K562 (cell line): ENCODE measurements around the gene OR2V1. TPM values are rescaled to one million over a fixed set of nuclear protein-coding genes. Genes with fewer than 3 reads are reported as not detected.

Experiments used
- AFF1 ChIP-seq, 2 experiments: fragments of 450-650 bp; IDR thresholded peaks; 2 replicates each; pipeline ENCODE4 v1.6.1; 2018; ENCODE audit warnings: mild to moderate bottlenecking in 2 of 2, low read depth in 1 of 2; ENCODE audit not compliant: partially characterized antibody in 2 of 2
- CBFA2T3 ChIP-seq: fragments of 450-650 bp; IDR thresholded peaks from 2 replicates; pipeline ENCODE4 v1.6.1; 2017
- CBX1 ChIP-seq: sonication (generic); IDR thresholded peaks from 2 replicates; pipeline ENCODE4 v1.6.1; 2016; ENCODE audit warnings: antibody characterized with exemption, low read depth, mild to moderate bottlenecking
- FOXA3 ChIP-seq, 2 experiments: fragments of 450-650 bp in 1 of 2; sonication (generic) in 1 of 2; formaldehyde crosslinking; IDR thresholded peaks in 1 of 2; conservative IDR thresholded peaks in 1 of 2; 2 replicates each; pipeline versions ENCODE4 v1.4.0 to v1.8.0; 2020 to 2022; ENCODE audit warnings: mild to moderate bottlenecking in 2 of 2, missing genetic modification reagents in 1 of 2
- HMBOX1 ChIP-seq: sonication (generic); IDR thresholded peaks from 2 replicates; pipeline ENCODE4 v1.6.1; 2016
- MAZ ChIP-seq, 2 experiments: fragments of 450-650 bp in 1 of 2; sonication (generic) in 1 of 2; formaldehyde crosslinking; IDR thresholded peaks in 1 of 2; conservative IDR thresholded peaks in 1 of 2; 2 replicates each; pipeline versions ENCODE4 v1.4.0 to v1.5.0; 2020; ENCODE audit warnings: mild to moderate bottlenecking in 1 of 2, missing genetic modification reagents in 1 of 2
- NFIC ChIP-seq: fragments of 450-650 bp; IDR thresholded peaks from 2 replicates; pipeline ENCODE4 v1.6.1; 2017; ENCODE audit warnings: mild to moderate bottlenecking, inconsistent platforms
- POLR2H ChIP-seq: IDR thresholded peaks from 2 replicates; pipeline ENCODE4 v1.6.1; 2016; ENCODE audit warnings: missing genetic modification characterization, low read depth, mild to moderate bottlenecking, control low read depth, missing compliant biosample characterization, moderate library complexity
- POLR3A ChIP-seq: IDR thresholded peaks from 2 replicates; pipeline ENCODE4 v1.6.1; 2011; ENCODE audit warnings: borderline replicate concordance, mild to moderate bottlenecking, moderate library complexity; ENCODE audit not compliant: insufficient read length, insufficient read depth; ENCODE audit errors: extremely low read depth
- RBBP5 ChIP-seq: fragments of 200-600 bp; sonication (generic); IDR thresholded peaks from 2 replicates; pipeline ENCODE4 v1.6.1; 2012; ENCODE audit warnings: borderline replicate concordance, mild to moderate bottlenecking, low read length, control low read depth, inconsistent platforms; ENCODE audit not compliant: insufficient read depth, poor library complexity, severe bottlenecking
- RBM14 ChIP-seq: fragments of 200-400 bp; formaldehyde crosslinking; IDR thresholded peaks from 2 replicates; pipeline ENCODE4 v1.6.1; 2018; ENCODE audit warnings: low read depth, mild to moderate bottlenecking, low read length, moderate library complexity, borderline replicate concordance; ENCODE audit not compliant: insufficient read depth
- TAF1 ChIP-seq: IDR thresholded peaks from 2 replicates; pipeline ENCODE4 v1.6.1; 2011; ENCODE audit warnings: mild to moderate bottlenecking, low read length, moderate library complexity; ENCODE audit not compliant: insufficient read depth, control insufficient read depth, severe bottlenecking; ENCODE audit errors: extremely low read depth
- TRIM24 ChIP-seq, 2 experiments: fragments of 450-650 bp; IDR thresholded peaks; 2 replicates each; pipeline ENCODE4 v1.6.1; 2016
- ZBED1 ChIP-seq: IDR thresholded peaks from 2 replicates; pipeline ENCODE4 v1.6.1; 2014
- ZBTB2 ChIP-seq: fragments of 450-650 bp; IDR thresholded peaks from 2 replicates; pipeline ENCODE4 v1.6.1; 2016; ENCODE audit warnings: antibody characterized with exemption
- ZEB2 ChIP-seq: fragments of 450-650 bp; IDR thresholded peaks from 2 replicates; pipeline ENCODE4 v1.6.1; 2016
- ZNF766 ChIP-seq: fragments of 200-800 bp; sonication (Bioruptor generic); conservative IDR thresholded peaks from 2 replicates; pipeline ENCODE4 v1.6.1; 2016; ENCODE audit warnings: missing genetic modification characterization, missing compliant biosample characterization
- polyA plus RNA-seq, 8 experiments: library from polyadenylated mRNA; depleted of rRNA in 4 of 8; stranded (reverse) in 5 of 8; unstranded in 3 of 8; fragments of >200 nt; fragmentation: Nextera tagmentation in 2 of 8; fragmentation: Illumina TruSeq in 1 of 8; extraction: Ambion mirVana in 2 of 8; extraction: Trizol in 1 of 8; gene quantifications; 2 replicates each; pipeline versions ENCODE4 v1.2.1 to v1.2.3, GENCODE V29; 2011 to 2014; ENCODE audit warnings: inconsistent platforms in 1 of 8, missing spikeins in 1 of 8
- total RNA-seq, 7 experiments: library from RNA; depleted of rRNA in 6 of 7; stranded (reverse); fragments of >200 nt in 6 of 7; fragmentation: Illumina TruSeq in 2 of 7; extraction: Trizol in 2 of 7; gene quantifications; 2 replicates each; pipeline versions ENCODE4 v1.2.1 to v1.2.3, GENCODE V29; 2011 to 2021; ENCODE audit warnings: low replicate concordance in 1 of 7

Gene OR2V1
- total and polyA plus RNA-seq, 9 of the 15 experiments (the other 6 are each of a cell fraction or from before 2014, with no cell fraction given), result 0.04 to 0.28 (median 0.15) TPM; not detected in 5

GRCh38 chr5:181169459-181170236 is 38.7 kb upstream of the OR2V1 start (continued):
- peak in 1 of 2 experiments; percentile 49; a peak in 1 of 4 replicates for TF ChIP-seq FOXA3 (CRISPR knock-in tag; conservative IDR thresholded peaks at IDR 0.05 in 1 of 2, IDR thresholded peaks at IDR 0.05 in 1 of 2)
- peak; percentile 38 for TF ChIP-seq RBBP5
- TF ChIP-seq NFIC, result peak; percentile 81
- TF ChIP-seq TRIM24 (IDR thresholded peaks at IDR 0.05), result peak in 1 of 2 experiments; percentile 73; a peak in 2 of 4 replicates
- 0 out of 2 replicates have a peak, but pooled peaks have one; percentile 48 for TF ChIP-seq ZEB2
- peak; percentile 88 for TF ChIP-seq ZBTB2
- TF ChIP-seq CBX1, result 0 out of 2 replicates have a peak, but pooled peaks have one; percentile 13
- TF ChIP-seq HMBOX1, result peak; percentile 32; the same call in 1 of the 2 replicates
- peak; percentile 74 for TF ChIP-seq POLR3A
- TF ChIP-seq CBFA2T3, result peak; percentile 30; the same call in 1 of the 2 replicates
- peak; percentile 17 to 48; a peak in 1 of 4 replicates for TF ChIP-seq MAZ (CRISPR knock-in tag; conservative IDR thresholded peaks at IDR 0.05 in 1 of 2, IDR thresholded peaks at IDR 0.05 in 1 of 2)
- 0 out of 2 replicates have a peak, but pooled peaks have one; percentile 32 for TF ChIP-seq RBM14
- peak; percentile 55; the same call in 1 of the 2 replicates for TF ChIP-seq ZBED1
- TF ChIP-seq TAF1, result peak; percentile 7
- peak; percentile 45; the same call in 1 of the 2 replicates for TF ChIP-seq ZNF766
- peak; percentile 97 for TF ChIP-seq POLR2H (tag)
- peak in 1 of 2 experiments; percentile 22 for TF ChIP-seq AFF1 (IDR thresholded peaks at IDR 0.05; ENCODE audit: low read depth in 1 of 2, partially characterized antibody in 2 of 2)
